Large intestine (tissue), 12 donors: ENCODE results near the gene GAMT. TPM values are rescaled to one million over a fixed set of nuclear protein-coding genes. Genes with fewer than 3 reads are reported as not detected.
A peak's percentile ranks its signal among the peaks of the same experiment; 100 is the strongest.

Source experiments
- DNase-seq, 2 donors: peaks; one replicate each; pipeline versions ENCODE4 v3.0.0 to v3.0.0-alpha.2; 2013
- H3K27ac ChIP-seq: one replicate; pipeline ENCODE4 v1.5.1; 2013; ENCODE audit warnings: low read length
- H3K27me3 ChIP-seq: 2 replicates; pipeline ENCODE4 v1.6.1; 2013; ENCODE audit warnings: low read length; ENCODE audit not compliant: control insufficient read depth, insufficient read depth
- H3K36me3 ChIP-seq: 2 replicates; pipeline ENCODE4 v1.6.1; 2013; ENCODE audit warnings: low read length; ENCODE audit not compliant: control insufficient read depth, insufficient read depth
- H3K4me1 ChIP-seq: one replicate; pipeline ENCODE4 v1.6.1; 2013; ENCODE audit warnings: low read length; ENCODE audit not compliant: control insufficient read depth, insufficient read depth
- H3K4me3 ChIP-seq: one replicate; pipeline ENCODE4 v1.5.1; 2013; ENCODE audit warnings: low read length
- H3K9me3 ChIP-seq: one replicate; pipeline ENCODE4 v1.6.1; 2013; ENCODE audit warnings: mild to moderate bottlenecking, low read depth, low read length, moderate library complexity; ENCODE audit not compliant: control insufficient read depth
- WGBS: methylation state at CpG from one replicate; pipeline ENCODE4 v1.1.5; 2013; ENCODE audit warnings: low lambda C conversion rate; ENCODE audit not compliant: insufficient coverage; 5-methylcytosine and 5-hydroxymethylcytosine counted together
- long read RNA-seq, 11 donors: transcript quantifications; one replicate each; lab custom pipeline, GENCODE V29; 2026
- polyA plus RNA-seq: library from polyadenylated mRNA; unstranded; fragments of 120-200 nt; gene quantifications from one replicate; pipeline ENCODE4 v1.2.1, GENCODE V29; 2013

Gene GAMT
- polyA plus RNA-seq: 16.0 TPM
- long read RNA-seq, donor 1, transcript GAMT-201 (6 exons, 1,121 nt): major isoform, 7 of 939 reads
- long read RNA-seq, donor 1, partial matches to known transcripts: 689 of 939 reads
- long read RNA-seq, donor 1, other reads (novel, unspliced or antisense): 241 of 939 reads
- long read RNA-seq, donor 2, transcript GAMT-201 (6 exons, 1,121 nt): major isoform, 14 of 2,193 reads
- long read RNA-seq, donor 2, partial matches to known transcripts: 1,600 of 2,193 reads
- long read RNA-seq, donor 2, other reads (novel, unspliced or antisense): 579 of 2,193 reads
- long read RNA-seq, donor 3: 0 reads
- long read RNA-seq, donor 4, partial matches to known transcripts: 137 of 209 reads
- long read RNA-seq, donor 4, other reads (novel, unspliced or antisense): 70 of 209 reads
- long read RNA-seq, donor 5, transcript GAMT-201 (6 exons, 1,121 nt): major isoform, 10 of 11 reads
- long read RNA-seq, donor 5, partial matches to known transcripts: 0 of 11 reads
- long read RNA-seq, donor 5, other reads (novel, unspliced or antisense): 0 of 11 reads
- long read RNA-seq, donor 6, transcript GAMT-201 (6 exons, 1,121 nt): major isoform, 5 of 6 reads
- long read RNA-seq, donor 6, partial matches to known transcripts: 0 of 6 reads
- long read RNA-seq, donor 6, other reads (novel, unspliced or antisense): 0 of 6 reads
- long read RNA-seq, donor 7, transcript GAMT-201 (6 exons, 1,121 nt): major isoform, 7 of 852 reads
- long read RNA-seq, donor 7, partial matches to known transcripts: 690 of 852 reads
- long read RNA-seq, donor 7, other reads (novel, unspliced or antisense): 155 of 852 reads
- long read RNA-seq, donor 8, transcript GAMT-201 (6 exons, 1,121 nt): major isoform, 8 of 2,299 reads
- long read RNA-seq, donor 8, partial matches to known transcripts: 1,948 of 2,299 reads
- long read RNA-seq, donor 8, other reads (novel, unspliced or antisense): 343 of 2,299 reads
- long read RNA-seq, donor 9, transcript GAMT-201 (6 exons, 1,121 nt): major isoform, 22 of 1,618 reads
- long read RNA-seq, donor 9, partial matches to known transcripts: 1,385 of 1,618 reads
- long read RNA-seq, donor 9, other reads (novel, unspliced or antisense): 210 of 1,618 reads
- long read RNA-seq, donor 10, transcript GAMT-201 (6 exons, 1,121 nt): major isoform, 15 of 17 reads
- long read RNA-seq, donor 10, partial matches to known transcripts: 0 of 17 reads
- long read RNA-seq, donor 10, other reads (novel, unspliced or antisense): 0 of 17 reads
- long read RNA-seq, donor 11, transcript GAMT-201 (6 exons, 1,121 nt): major isoform, 14 of 15 reads
- long read RNA-seq, donor 11, partial matches to known transcripts: 0 of 15 reads
- long read RNA-seq, donor 11, other reads (novel, unspliced or antisense): 0 of 15 reads

DNA sequence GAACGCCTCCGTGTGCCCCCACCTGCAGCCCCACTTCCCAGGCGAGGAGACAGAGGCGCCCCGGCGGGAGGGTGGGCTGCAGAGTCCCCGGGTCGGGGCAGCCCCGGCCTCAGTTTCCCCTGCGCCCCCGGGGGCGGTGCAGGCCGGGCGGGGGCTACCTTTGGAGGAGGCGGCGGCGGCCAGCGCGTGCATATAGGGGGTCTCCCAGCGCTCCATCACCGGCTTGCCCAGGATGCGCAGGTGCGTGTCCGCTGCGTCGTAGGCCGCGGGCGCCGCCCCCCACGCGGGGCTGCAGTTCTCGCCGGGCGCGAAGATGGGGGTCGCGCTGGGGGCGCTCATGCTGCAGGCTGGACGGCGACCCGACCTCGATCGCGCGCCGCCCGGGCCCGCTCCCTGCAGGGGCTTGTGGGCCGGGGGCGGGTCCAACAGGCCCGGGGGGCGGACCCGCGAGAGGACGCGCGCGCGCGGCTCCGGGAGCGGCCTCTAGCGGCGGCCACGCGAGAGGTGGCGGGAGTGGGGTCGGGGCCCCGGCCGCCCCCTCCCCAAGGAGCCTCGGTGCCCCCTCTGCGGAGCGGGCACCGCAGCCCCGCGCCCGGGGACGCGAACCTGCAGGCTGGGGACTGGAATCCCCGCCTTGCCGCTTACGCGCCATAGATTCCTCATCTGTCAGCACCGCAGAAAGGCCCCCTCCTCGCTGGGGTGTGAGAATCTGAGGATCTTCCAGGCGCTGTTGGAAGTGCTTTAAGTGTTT, at the start of gene GAMT:
GAMT (minus strand) TSS at position 405 of the 751 bp plus-strand sequence; CDS start at position 339, 66 bp downstream.
- no peaks in the 10 kb centered on the region for H3K9me3 ChIP-seq
- WGBS: no CpG with 5 or more reads among the region's 87 CpGs
- no peak within 1 kb of the TSS for H3K27ac ChIP-seq
- no peaks in the 10 kb centered on the region for H3K27me3 ChIP-seq
- H3K4me1 ChIP-seq: peaks cover 20% of the 10 kb centered on the region
- DNase-seq: peak in 1 of 2 donors; percentile 44
- no peaks in the 10 kb centered on the region for H3K36me3 ChIP-seq
- H3K4me3 ChIP-seq: peak within 1 kb of the TSS; percentile 56

DNA sequence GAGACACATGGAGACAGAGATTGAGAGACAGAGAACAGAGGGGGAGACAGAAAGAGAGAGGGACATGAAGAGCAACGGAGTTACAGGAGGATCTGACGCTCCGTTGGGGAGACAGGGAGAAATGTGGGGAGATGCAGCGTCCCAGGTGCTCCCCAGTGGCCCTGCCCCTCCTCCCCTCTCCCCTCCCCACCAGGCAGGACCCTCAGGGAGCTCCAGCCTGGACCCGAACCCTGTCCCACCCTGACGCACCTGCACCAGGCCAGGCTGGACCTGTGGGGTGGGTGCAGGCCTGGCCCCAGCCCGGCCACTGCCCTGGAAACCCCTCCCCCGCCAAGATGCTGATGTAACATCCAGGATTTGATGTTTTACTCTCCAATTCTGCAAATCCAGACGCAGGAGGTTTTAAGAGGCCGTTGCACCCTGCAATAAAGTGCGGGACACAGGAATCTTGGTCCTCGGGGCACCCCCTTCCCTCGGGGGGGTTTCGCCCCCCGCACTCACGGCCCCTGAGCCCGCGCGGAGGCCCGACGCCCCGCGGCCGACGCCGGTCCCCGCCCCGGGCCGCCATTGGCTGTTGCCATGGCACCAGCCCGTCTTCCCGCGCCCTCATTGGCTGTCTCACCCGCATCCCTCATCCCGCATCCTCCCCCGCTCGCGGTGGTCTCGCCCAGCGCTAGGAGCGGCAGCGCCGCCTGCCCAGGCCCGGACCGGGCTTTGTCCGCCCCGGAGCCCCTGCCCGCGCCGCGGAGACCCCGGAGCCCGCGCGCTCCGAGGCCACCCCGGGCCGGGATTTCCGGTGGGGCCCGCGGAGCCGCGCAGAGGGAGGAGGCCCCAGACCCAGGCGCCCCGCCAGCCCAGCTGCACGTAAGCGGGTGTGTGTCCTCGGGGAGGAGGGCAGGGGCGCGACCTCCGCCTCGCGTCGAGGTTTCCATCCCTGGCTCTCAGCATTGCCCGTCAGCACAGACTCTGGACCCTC, 48.4 kb upstream of the GAMT start, which contains the start of gene APC2:
APC2 (plus strand) TSS at position 655 of the 976 bp plus-strand sequence. CDS start 2,881 bp downstream, outside the sequence.
- H3K9me3 ChIP-seq: peaks cover 15% of the 10 kb centered on the region
- peak in 1 of 2 donors; percentile 28 for DNase-seq
- no peak within 1 kb of the TSS for H3K27ac ChIP-seq
- H3K4me3 ChIP-seq: peak within 1 kb of the TSS; percentile 4
- no peaks in the 10 kb centered on the region for H3K36me3 ChIP-seq
- peaks cover 87% of the 10 kb centered on the region for H3K27me3 ChIP-seq
- peaks cover 8% of the 10 kb centered on the region for H3K4me1 ChIP-seq
- WGBS: no CpG with 5 or more reads among the region's 74 CpGs

DNA sequence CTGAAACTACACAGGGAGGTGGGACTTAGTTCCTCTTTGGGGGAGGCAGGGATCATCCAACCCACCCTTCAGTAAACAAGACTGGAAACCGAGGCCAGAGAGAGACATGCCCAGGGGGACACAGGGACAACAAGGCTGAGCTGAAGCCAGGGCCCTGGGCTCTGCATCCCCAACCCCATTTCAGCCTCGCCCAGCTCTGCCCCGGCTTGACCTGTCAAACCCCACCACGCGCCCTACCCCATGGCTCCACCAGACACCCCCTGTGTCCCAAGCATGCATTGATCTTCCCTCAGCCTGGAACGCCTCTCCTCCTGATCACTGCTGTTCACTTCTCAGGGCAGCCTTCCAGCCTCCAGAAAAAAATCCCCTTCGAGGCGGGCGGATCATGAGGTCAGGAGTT, 46.6 kb upstream of the GAMT start:
- Histone ChIP-seq H3K27me3 (peaks cover 73% of the 10 kb centered on the region), H3K36me3 (no peaks in the 10 kb centered on the region), H3K4me3 (no peak overlapping the region), H3K4me1 (peaks cover 14% of the 10 kb centered on the region), H3K9me3 (peaks cover 6% of the 10 kb centered on the region), H3K27ac (no peak overlapping the region)
- no CpG with 5 or more reads among the region's 9 CpGs for WGBS
- no peak for DNase-seq

DNA sequence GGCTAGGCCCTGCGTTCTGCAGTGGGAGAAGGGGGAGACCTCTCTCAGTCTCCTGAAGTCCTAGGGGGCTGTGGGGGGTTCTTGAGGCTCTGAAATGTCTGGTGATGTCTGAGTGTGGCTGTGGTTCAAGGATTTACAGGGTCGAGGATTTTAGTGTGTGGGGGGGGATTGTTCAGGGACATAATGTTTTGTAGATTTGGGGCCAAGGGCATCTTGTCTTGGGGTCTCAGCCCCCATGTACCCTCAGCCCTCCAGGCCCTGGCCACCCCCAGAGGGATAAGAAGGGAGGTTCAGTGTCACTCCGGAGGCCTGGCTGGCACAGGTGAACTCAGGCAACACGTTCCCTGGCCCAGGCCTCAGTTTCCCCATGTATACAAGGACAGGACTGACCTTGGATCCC, 46.2 kb upstream of the GAMT start:
- Histone ChIP-seq H3K4me3 (no peak overlapping the region), H3K9me3 (peaks cover 5% of the 10 kb centered on the region), H3K27ac (no peak overlapping the region), H3K27me3 (peaks cover 68% of the 10 kb centered on the region), H3K4me1 (peaks cover 14% of the 10 kb centered on the region), H3K36me3 (peaks cover under 1% of the 10 kb centered on the region)
- no CpG with 5 or more reads among the region's 4 CpGs for WGBS
- DNase-seq: no peak

DNA sequence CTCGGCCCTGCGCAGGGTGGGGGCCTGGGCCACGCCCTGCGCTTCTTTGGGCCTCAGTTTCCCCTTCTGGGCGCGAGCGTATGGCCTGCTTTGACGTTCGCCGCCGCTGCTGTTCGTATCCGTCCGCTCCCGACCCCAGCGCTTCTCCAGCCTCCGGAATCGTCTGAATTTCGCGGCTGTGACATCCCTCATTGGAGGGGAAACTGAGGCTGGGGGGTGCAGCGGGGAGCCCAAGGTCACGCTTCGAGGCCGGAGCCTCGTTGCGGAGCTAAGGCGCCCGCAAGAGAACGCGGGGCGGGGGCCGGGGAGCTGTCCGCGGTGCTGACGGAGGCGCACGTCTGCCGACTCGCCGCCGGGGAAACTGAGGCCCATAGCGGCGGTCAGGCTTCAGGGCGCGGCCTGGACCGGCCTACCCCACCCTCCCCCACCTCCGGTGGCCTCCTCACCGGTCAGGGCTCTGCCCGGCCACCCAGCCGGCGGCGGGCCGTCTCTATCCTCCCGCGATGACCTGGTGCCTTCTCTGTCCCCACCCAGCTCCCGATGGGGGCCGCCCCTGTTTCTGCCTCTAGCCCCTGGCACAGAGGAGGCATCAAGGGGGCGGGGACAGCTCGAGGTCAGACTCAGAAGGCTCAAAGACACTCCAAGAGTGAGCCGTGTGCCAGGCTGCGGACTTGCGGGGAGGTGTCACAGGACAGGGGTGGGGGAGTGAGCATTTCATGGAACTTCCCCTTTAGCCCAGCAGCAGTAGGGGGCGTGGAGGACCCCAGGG, 45.6 kb upstream of the GAMT start:
- peaks cover 62% of the 10 kb centered on the region for H3K27me3 ChIP-seq
- no peak overlapping the region for H3K4me3 ChIP-seq
- DNase-seq: no peak
- H3K27ac ChIP-seq: no peak overlapping the region
- peaks cover 6% of the 10 kb centered on the region for H3K36me3 ChIP-seq
- peaks cover 14% of the 10 kb centered on the region for H3K4me1 ChIP-seq
- no CpG with 5 or more reads among the region's 63 CpGs for WGBS
- H3K9me3 ChIP-seq: peaks cover 5% of the 10 kb centered on the region

DNA sequence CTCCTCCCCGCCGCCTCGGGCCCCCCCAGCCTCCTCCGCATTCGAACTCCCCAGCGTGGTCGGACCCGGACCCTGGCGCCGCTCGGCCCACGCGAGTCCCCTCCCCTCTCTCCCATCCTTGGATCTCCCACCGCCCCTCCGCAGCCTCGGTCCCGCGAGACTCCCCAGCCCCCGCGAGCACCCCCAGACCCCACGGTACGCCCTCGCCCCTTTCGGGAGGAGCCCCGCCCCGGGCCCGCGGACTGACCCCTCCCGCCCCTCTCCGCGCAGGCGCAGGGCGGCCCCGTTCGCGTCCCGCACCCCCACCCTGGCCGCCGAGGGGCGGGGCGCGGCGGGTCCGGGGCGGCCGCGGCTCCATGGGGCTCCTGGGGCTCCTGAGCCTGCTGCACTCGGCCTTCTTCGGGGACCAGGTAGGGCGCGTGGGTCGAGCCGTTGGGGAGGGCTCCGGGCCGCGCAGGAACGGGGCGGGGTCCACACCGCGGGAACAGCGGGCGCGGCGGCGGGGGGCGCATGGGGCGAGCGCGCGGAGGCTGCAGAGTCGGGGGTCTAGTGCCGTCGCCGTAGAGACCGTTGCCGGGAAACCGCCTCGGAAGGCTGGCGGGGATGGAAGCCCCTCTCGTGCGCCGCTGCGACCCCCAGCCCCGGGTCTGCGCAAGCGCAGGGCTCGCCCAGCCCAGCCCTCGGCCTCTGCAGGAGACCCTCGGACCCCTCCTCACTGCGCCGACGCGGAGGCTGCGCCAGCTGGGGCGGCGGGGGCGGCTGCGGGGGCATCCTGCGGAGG, 44.8 kb upstream of the GAMT start:
- Histone ChIP-seq H3K4me1 (peaks cover 14% of the 10 kb centered on the region), H3K27ac (no peak overlapping the region)

DNA sequence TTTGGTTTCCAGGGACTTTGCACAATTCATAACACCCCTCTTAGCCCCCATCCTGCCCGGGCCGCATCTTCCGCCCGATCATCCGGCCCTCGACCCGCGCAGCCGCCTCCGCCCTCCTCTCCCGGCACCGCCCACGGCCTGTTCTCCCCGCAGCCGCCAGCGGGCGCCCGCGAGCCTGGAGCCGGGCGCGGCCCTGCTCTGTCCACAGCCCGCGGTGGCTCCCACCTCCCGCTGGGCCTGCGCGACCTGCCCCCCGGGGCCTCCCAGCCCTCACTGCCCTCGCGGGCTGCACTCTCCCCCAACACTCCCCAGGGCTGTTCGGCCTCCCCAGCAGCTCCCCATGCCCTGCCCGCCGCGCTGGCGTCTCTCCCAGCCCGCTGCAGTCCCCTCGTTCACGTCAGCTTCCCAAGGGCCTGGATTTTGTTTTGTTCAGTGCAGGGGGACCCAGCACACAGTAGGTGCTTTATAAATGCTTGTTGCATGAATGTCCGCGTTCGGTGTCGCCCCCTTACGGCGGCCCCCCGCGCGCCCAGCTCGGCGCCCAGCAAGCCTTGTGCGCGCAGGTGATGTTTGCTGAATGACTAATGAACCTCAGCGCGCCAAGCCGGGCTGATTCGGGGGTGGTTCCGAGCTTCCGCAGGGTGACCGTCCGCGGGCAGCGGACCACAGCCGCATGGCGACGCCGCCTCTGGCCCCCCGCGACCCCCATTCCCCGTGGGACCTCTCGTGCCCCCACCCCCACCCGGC, 44.0 kb upstream of the GAMT start:
- peaks cover 47% of the 10 kb centered on the region for H3K27me3 ChIP-seq
- peak; percentile 64 to 77 for DNase-seq
- H3K4me1 ChIP-seq: peaks cover 17% of the 10 kb centered on the region
- peak overlapping the region; percentile 37 for H3K4me3 ChIP-seq
- H3K27ac ChIP-seq: no peak overlapping the region
- WGBS: no CpG with 5 or more reads among the region's 70 CpGs
- H3K9me3 ChIP-seq: peaks cover 5% of the 10 kb centered on the region
- H3K36me3 ChIP-seq: peaks cover 22% of the 10 kb centered on the region

More for the DNA sequence above, 44.8 kb upstream of the GAMT start:
- peaks cover 5% of the 10 kb centered on the region for H3K9me3 ChIP-seq
- H3K27me3 ChIP-seq: peaks cover 55% of the 10 kb centered on the region
- peak in 1 of 2 donors; percentile 19 for DNase-seq
- WGBS: no CpG with 5 or more reads among the region's 99 CpGs
- H3K36me3 ChIP-seq: peaks cover 14% of the 10 kb centered on the region
- H3K4me3 ChIP-seq: no peak overlapping the region
